PFSK-1 (cell line): ENCODE data around the gene KCNIP1.

ENCODE experiments used
- FOXP2 ChIP-seq: optimal IDR thresholded peaks from 2 replicates; pipeline ENCODE3; 2011; ENCODE audit warnings: borderline replicate concordance, control low read depth, inconsistent platforms; ENCODE audit not compliant: insufficient read depth; ENCODE audit errors: extremely low read length, extremely low read depth
- POLR2AphosphoS5 ChIP-seq: IDR thresholded peaks from 2 replicates; pipeline ENCODE4 v1.6.1; 2012; ENCODE audit warnings: low read depth, mild to moderate bottlenecking, control low read depth, low read length, moderate library complexity
- REST ChIP-seq, 2 experiments: IDR thresholded peaks; 2 replicates each; pipeline versions ENCODE4 v1.6.1 to v1.8.0; 2011 to 2012; ENCODE audit warnings: low read depth in 2 of 2, low read length in 2 of 2, control low read depth in 1 of 2, inconsistent platforms in 1 of 2, mild to moderate bottlenecking in 1 of 2, moderate library complexity in 1 of 2; ENCODE audit not compliant: insufficient read depth in 1 of 2
- SIN3A ChIP-seq: IDR thresholded peaks from 2 replicates; pipeline ENCODE4 v1.6.1; 2012; ENCODE audit warnings: mild to moderate bottlenecking, low read length, moderate library complexity, borderline replicate concordance; ENCODE audit not compliant: insufficient read depth
- TAF1 ChIP-seq: IDR thresholded peaks from 2 replicates; pipeline ENCODE4 v1.6.1; 2012; ENCODE audit warnings: low read length, control low read depth, borderline replicate concordance; ENCODE audit not compliant: insufficient read depth

KCNIP1 gene

GRCh38 chr5:170571281-170571731, 67.5 kb downstream of the KCNIP1 start:
- TF ChIP-seq SIN3A (no peak), REST (IDR thresholded peaks at IDR 0.05; ENCODE audit: insufficient read depth in 1 of 2, low read depth in 2 of 2, low read length in 2 of 2) (no peak), TAF1 (no peak), FOXP2 (no peak), POLR2AphosphoS5 (no peak)

- TF ChIP-seq FOXP2 (no peak), SIN3A (no peak)
Observed at GRCh38 chr5:170571875-170572852, 68.3 kb downstream of the KCNIP1 start.

- TF ChIP-seq SIN3A (no peak), REST (IDR thresholded peaks at IDR 0.05; ENCODE audit: insufficient read depth in 1 of 2, low read depth in 2 of 2, low read length in 2 of 2) (no peak)
Observed at GRCh38 chr5:170573114-170573513, 69.3 kb downstream of the KCNIP1 start.

- TF ChIP-seq POLR2AphosphoS5 (no peak), TAF1 (no peak), FOXP2 (no peak), REST (IDR thresholded peaks at IDR 0.05; ENCODE audit: insufficient read depth in 1 of 2, low read depth in 2 of 2, low read length in 2 of 2) (no peak), SIN3A (no peak)
Observed at GRCh38 chr5:170573660-170574059, 69.8 kb downstream of the KCNIP1 start.

- TF ChIP-seq REST (IDR thresholded peaks at IDR 0.05; ENCODE audit: insufficient read depth in 1 of 2, low read depth in 2 of 2, low read length in 2 of 2) = no peak
- TF ChIP-seq FOXP2 = no peak
- no peak for TF ChIP-seq TAF1
- TF ChIP-seq POLR2AphosphoS5 = no peak
- no peak for TF ChIP-seq SIN3A
Observed at GRCh38 chr5:170576602-170577535, 73.0 kb downstream of the KCNIP1 start.
